Mucosa of descending colon (tissue), 3 donors: ENCODE data around the gene RXRA. TPM values are rescaled to one million over a fixed set of nuclear protein-coding genes. Genes with fewer than 3 reads are reported as not detected.
A peak's percentile ranks its signal among the peaks of the same experiment; 100 is the strongest.

Experiments
- ATAC-seq: fragments of 200-7000 bp; cut with Tn5 transposase; one replicate; pipeline ENCODE4 v1.9.1; 2020; ENCODE audit warnings: mild to moderate bottlenecking, moderate library complexity
- DNase-seq, 3 donors: peaks; one replicate each; pipeline ENCODE4 v3.0.0-alpha.2; 2020
- H3K36me3 ChIP-seq: fragments of 200-600 bp; one replicate; pipeline ENCODE4 v1.8.0; 2021; ENCODE audit warnings: low read depth, mild to moderate bottlenecking
- H3K4me1 ChIP-seq: fragments of 200-600 bp; one replicate; pipeline ENCODE4 v1.8.0; 2021; ENCODE audit warnings: low read depth, mild to moderate bottlenecking
- H3K4me3 ChIP-seq: fragments of 200-600 bp; one replicate; pipeline ENCODE4 v1.8.0; 2021; ENCODE audit warnings: mild to moderate bottlenecking
- H3K9me3 ChIP-seq: fragments of 200-600 bp; one replicate; pipeline ENCODE4 v1.8.0; 2021; ENCODE audit warnings: mild to moderate bottlenecking
- intact Hi-C, 2 donors: fragments of 100-400 bp; cut with DNase I in 1 of 2; cut with micrococcal nuclease in 1 of 2; formaldehyde crosslinking; loops; one replicate each; pipeline versions ENCODE4 v1.11.0 to v1.11.1; 2022; cut with DNase I, micrococcal nuclease
- total RNA-seq, 3 donors: library from RNA; stranded (reverse); fragmentation: NEBNext Ultra II Directional in 2 of 3; extraction: Animal tissue kit (Norgen Biotek cat#: 25700) in 2 of 3; gene quantifications; one replicate each; pipeline versions ENCODE4 v1.2.1 to v1.2.4, GENCODE V29; 2021 to 2023
- TF ChIP-seq, protein P1 (sequence below): fragments of 200-600 bp; IDR thresholded peaks from one replicate; pipeline ENCODE4 v1.8.0; 2022; ENCODE audit warnings: antibody characterized with exemption, mild to moderate bottlenecking
- donor health status: DM: no; HTN: no; CAD: no; lungs with moderate emphysema.
- donor health status: DM: no; HTN: no; CAD: no.
- donor health status: DM: no; HTN: yes; CAD: no.

Gene RXRA
- total RNA-seq, 3 donors from 2014 or later: 75.2 to 101 (median 85.3) TPM

DNA sequence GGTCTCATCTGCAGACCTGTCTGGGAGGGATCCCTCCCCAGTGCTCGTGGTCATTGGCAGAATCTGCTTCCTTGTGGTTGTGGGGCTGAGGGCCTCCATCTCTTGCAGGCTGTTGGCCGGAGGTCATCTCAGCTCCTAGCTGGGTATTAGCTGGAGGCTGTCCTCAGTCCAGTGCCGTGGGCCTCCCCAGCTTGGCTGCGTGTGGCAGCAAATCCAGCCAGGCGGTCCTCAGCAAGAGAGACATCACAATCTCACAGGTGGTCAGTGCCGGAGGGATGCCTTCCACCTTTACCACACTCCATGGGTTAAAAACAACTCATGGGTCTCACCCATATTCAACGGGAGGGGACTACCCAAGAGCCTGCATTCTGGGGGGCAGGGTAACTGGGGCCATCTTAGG lies 155.5 kb downstream of the RXRA start:
- Histone ChIP-seq H3K4me1 (no peaks in the 10 kb centered on the region), H3K4me3 (no peak overlapping the region), H3K9me3 (no peaks in the 10 kb centered on the region), H3K36me3 (no peaks in the 10 kb centered on the region)
- no peak for ATAC-seq
- intact Hi-C loops: no loop called here
- DNase-seq: no peak
- TF ChIP-seq, protein P1, sequence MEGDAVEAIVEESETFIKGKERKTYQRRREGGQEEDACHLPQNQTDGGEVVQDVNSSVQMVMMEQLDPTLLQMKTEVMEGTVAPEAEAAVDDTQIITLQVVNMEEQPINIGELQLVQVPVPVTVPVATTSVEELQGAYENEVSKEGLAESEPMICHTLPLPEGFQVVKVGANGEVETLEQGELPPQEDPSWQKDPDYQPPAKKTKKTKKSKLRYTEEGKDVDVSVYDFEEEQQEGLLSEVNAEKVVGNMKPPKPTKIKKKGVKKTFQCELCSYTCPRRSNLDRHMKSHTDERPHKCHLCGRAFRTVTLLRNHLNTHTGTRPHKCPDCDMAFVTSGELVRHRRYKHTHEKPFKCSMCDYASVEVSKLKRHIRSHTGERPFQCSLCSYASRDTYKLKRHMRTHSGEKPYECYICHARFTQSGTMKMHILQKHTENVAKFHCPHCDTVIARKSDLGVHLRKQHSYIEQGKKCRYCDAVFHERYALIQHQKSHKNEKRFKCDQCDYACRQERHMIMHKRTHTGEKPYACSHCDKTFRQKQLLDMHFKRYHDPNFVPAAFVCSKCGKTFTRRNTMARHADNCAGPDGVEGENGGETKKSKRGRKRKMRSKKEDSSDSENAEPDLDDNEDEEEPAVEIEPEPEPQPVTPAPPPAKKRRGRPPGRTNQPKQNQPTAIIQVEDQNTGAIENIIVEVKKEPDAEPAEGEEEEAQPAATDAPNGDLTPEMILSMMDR: no peak

DNA sequence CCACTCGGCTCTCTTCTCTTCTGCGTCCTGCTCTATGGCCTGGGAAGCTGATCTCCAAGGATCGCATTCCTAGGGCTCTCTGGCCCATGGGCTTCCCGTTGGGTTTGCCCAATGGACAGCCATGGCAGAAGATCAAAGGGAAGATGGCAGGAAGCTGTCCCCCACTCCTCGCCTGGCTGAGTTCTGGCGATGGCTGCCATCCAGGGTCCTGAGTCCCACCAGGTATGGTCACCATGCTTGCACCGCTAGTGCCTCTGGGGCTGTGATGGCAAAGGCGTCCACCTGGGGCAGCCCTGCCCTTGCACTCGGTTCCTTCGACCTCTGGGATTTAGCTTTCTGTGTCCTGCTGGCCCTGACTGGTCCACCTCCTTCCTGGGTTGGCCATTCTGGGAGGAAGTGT lies 156.0 kb downstream of the RXRA start:
- intact Hi-C loops: no loop called here
- no peaks in the 10 kb centered on the region for H3K9me3 ChIP-seq
- H3K4me3 ChIP-seq: no peak overlapping the region
- no peak for ATAC-seq
- H3K36me3 ChIP-seq: no peaks in the 10 kb centered on the region
- no peak for DNase-seq
- no peaks in the 10 kb centered on the region for H3K4me1 ChIP-seq
- TF ChIP-seq, protein P1: no peak

DNA sequence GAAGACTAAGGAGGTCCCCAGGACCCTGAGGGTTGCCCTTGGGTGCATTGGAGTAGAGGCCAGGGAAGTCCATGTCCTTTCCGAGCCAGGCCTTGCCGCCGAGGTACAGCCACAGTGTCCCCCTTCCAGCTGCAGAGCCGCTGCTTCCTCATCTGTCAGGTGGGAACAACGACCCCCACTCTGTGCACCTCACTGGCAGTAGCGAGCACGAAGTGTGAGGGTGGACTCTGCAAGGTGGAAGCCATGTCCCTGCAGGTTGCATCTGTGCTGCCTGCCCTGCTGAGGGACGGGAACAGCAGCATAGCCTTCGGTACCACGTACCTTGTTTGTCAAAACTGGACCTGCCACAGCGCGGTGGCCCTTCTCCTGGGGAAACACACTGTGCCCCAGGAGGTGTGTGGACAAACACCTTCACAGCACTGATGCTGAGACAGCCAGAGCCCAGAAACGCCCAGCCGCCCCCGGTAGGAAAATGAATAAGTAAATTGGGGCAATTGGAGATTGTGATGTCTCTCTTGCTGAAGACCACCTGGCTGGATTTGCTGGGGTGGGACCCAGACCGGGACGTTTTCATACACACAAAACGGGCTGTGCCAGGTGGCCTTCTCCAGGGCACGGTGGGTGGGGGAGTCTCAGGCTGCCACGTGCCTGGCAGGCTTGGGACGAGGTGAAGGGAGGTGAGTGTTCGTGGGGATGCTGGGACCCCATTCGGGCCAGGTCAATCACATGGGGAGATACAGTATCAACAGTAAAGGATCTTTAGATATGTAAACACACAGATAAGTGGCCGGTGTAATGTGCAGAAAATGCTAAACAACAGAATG lies 157.3 kb downstream of the RXRA start:
- intact Hi-C loops: no loop called here
- H3K9me3 ChIP-seq: no peaks in the 10 kb centered on the region
- TF ChIP-seq, protein P1: no peak
- DNase-seq (peak in 1 of 3 donors; percentile 38), ATAC-seq (no peak)
- H3K4me1 ChIP-seq: no peaks in the 10 kb centered on the region
- no peak overlapping the region for H3K4me3 ChIP-seq
- H3K36me3 ChIP-seq: no peaks in the 10 kb centered on the region

DNA sequence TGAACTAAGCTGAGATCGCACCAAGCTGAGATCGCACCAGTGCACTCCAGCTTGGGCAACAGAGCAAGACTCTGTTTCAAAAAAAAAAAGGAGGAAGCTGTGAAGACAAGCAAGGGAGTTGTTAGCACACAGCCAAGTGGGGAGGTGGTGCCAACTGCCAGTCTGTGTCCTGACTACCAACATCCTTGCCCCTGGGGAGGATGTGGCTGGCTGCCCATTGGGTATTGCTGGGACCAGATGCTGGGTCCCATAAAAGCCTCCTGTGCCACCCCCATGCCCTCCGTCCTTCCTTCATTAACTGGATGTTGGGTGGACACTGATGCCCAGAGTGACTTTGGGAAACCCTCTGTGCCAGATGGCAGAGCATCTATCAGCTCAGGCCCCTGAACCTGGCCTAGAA lies 158.2 kb downstream of the RXRA start:
- intact Hi-C loops: no loop called here

DNA sequence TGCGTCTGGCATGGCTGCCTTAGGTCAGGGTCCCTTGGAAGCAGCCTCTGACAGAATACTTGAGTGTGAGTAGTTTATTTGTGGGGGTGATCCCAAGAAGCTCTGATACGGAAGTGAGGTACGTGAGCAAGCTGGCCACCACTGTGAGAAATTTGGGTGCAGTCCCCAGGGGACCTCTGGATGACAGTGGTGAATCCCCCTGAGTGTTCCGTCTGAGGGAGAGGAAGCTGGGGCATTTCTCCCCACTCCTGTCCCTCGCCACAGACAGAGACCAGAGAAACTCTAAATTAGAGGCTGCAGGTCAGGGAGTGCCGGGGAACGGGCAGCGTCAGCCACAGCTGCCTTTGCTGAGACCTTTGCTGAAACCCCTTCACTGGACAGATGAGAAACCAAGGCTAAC lies 159.4 kb downstream of the RXRA start:
- DNase-seq (no peak), ATAC-seq (no peak)
- TF ChIP-seq, protein P1: no peak
- intact Hi-C loops: no loop called here
- H3K36me3 ChIP-seq: no peaks in the 10 kb centered on the region
- no peaks in the 10 kb centered on the region for H3K9me3 ChIP-seq
- no peak overlapping the region for H3K4me3 ChIP-seq
- H3K4me1 ChIP-seq: no peaks in the 10 kb centered on the region

More for the DNA sequence above, 158.2 kb downstream of the RXRA start:
- Histone ChIP-seq H3K9me3 (no peaks in the 10 kb centered on the region), H3K4me3 (no peak overlapping the region), H3K36me3 (no peaks in the 10 kb centered on the region), H3K4me1 (no peaks in the 10 kb centered on the region)
- DNase-seq: no peak
- no peak for ATAC-seq
- TF ChIP-seq, protein P1: no peak
